Hepatocyte (in vitro differentiated cells): ENCODE data around the gene GAA. TPM values are rescaled to one million over a fixed set of nuclear protein-coding genes. Genes with fewer than 3 reads are reported as not detected.

ENCODE experiments used
- DNase-seq: peaks from one replicate; pipeline ENCODE4 v3.0.0-alpha.2; 2016; ENCODE audit warnings: low spot score
- H2AFZ ChIP-seq: fragments of 200-600 bp; sonication (generic); 2 replicates; pipeline ENCODE4 v1.6.0; 2016; ENCODE audit warnings: antibody characterized with exemption, mild to moderate bottlenecking
- H3K27ac ChIP-seq: fragments of 200-600 bp; sonication (generic); 2 replicates; pipeline ENCODE4 v1.5.1; 2016; ENCODE audit warnings: mild to moderate bottlenecking
- H3K27me3 ChIP-seq: fragments of 200-600 bp; sonication (generic); 2 replicates; pipeline ENCODE4 v1.6.1; 2016
- H3K36me3 ChIP-seq: fragments of 200-600 bp; sonication (generic); replicated peaks from 2 replicates; pipeline ENCODE4 v1.5.1; 2016; ENCODE audit warnings: low read depth; ENCODE audit not compliant: insufficient read depth
- H3K4me1 ChIP-seq: fragments of 200-600 bp; sonication (generic); 2 replicates; pipeline ENCODE4 v1.5.1; 2016; ENCODE audit warnings: mild to moderate bottlenecking, moderate library complexity; ENCODE audit not compliant: insufficient read depth
- H3K4me2 ChIP-seq: fragments of 200-600 bp; sonication (generic); 2 replicates; pipeline ENCODE4 v1.6.0; 2016
- H3K4me3 ChIP-seq: fragments of 200-600 bp; sonication (generic); 2 replicates; pipeline ENCODE4 v1.5.1; 2016; ENCODE audit warnings: mild to moderate bottlenecking
- H3K79me2 ChIP-seq: fragments of 200-600 bp; sonication (generic); 2 replicates; pipeline ENCODE4 v1.6.0; 2017; ENCODE audit warnings: mild to moderate bottlenecking
- H3K9me2 ChIP-seq: fragments of 200-600 bp; sonication (generic); replicated peaks from 2 replicates; pipeline ENCODE4 v1.6.0; 2017; ENCODE audit warnings: mild to moderate bottlenecking; ENCODE audit not compliant: insufficient read depth
- H3K9me3 ChIP-seq: fragments of 200-600 bp; sonication (generic); 2 replicates; pipeline ENCODE4 v1.5.1; 2016; ENCODE audit warnings: low read depth, mild to moderate bottlenecking
- H4K20me1 ChIP-seq: fragments of 200-600 bp; sonication (generic); 2 replicates; pipeline ENCODE4 v1.6.0; 2016; ENCODE audit warnings: mild to moderate bottlenecking; ENCODE audit not compliant: insufficient read depth, poor library complexity, severe bottlenecking
- EZH2 ChIP-seq: fragments of 200-600 bp; sonication (generic); IDR thresholded peaks from 2 replicates; pipeline ENCODE4 v1.6.1; 2016; ENCODE audit warnings: antibody characterized with exemption, mild to moderate bottlenecking, borderline replicate concordance
- EZH2phosphoT487 ChIP-seq: fragments of 200-600 bp; sonication (generic); IDR thresholded peaks from one replicate; pipeline ENCODE4 v1.6.1; 2018; ENCODE audit warnings: antibody characterized with exemption, mild to moderate bottlenecking, low read depth, moderate library complexity; ENCODE audit not compliant: unreplicated experiment, severe bottlenecking
- WGBS: methylation state at CpG from one replicate; pipeline ENCODE4 v1.1.6; 2016; ENCODE audit warnings: low lambda C conversion rate; ENCODE audit errors: missing lambda C conversion rate; 5-methylcytosine and 5-hydroxymethylcytosine counted together
- polyA plus RNA-seq: library from polyadenylated mRNA; unstranded; fragments of >200 nt; fragmentation: Nextera tagmentation; extraction: Ambion mirVana; gene quantifications from 2 replicates; pipeline ENCODE4 v1.2.1, GENCODE V29; 2016
- total RNA-seq: library from RNA; depleted of rRNA; stranded (reverse); fragments of >200 nt; gene quantifications from 2 replicates; pipeline ENCODE4 v1.2.3, GENCODE V29; 2014
- TF ChIP-seq, protein P1 (sequence below): fragments of 200-600 bp; sonication (generic); IDR thresholded peaks from 2 replicates; pipeline ENCODE4 v1.5.1; 2016; ENCODE audit warnings: antibody characterized with exemption, mild to moderate bottlenecking; ENCODE audit not compliant: poor library complexity

The GAA gene
- total and polyA plus RNA-seq, 2 experiments from 2014 or later, result 37.1 to 43.1 TPM

DNA sequence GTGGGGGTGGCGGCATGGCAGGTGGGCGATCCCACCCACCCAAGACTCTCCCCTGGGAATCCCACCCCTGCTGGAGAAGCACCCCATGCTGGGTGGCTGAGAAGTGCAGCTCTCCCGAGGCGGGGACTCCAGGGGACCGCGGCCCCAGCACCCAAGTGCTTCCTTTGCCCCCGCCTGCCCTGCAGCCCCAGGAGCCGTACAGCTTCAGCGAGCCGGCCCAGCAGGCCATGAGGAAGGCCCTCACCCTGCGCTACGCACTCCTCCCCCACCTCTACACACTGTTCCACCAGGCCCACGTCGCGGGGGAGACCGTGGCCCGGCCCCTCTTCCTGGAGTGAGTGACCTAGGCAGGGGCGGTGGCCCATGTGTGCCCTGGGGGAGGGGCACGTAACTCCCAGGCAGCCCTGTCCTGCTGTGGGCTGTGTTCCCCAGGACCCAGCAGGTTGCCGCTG lies 11.7 kb downstream of the GAA start:
- no peak overlapping the region for H3K4me2 ChIP-seq
- no peaks in the 10 kb centered on the region for H3K79me2 ChIP-seq
- H3K9me3 ChIP-seq, result no peaks in the 10 kb centered on the region
- WGBS, result 81% methylated on average over 20 of the region's 20 CpGs
- no peaks in the 10 kb centered on the region for H3K9me2 ChIP-seq
- H3K27ac ChIP-seq, result no peak overlapping the region
- H3K4me1 ChIP-seq, result no peaks in the 10 kb centered on the region
- TF ChIP-seq EZH2phosphoT487 (no peak), EZH2 (no peak)
- TF ChIP-seq, protein P1, sequence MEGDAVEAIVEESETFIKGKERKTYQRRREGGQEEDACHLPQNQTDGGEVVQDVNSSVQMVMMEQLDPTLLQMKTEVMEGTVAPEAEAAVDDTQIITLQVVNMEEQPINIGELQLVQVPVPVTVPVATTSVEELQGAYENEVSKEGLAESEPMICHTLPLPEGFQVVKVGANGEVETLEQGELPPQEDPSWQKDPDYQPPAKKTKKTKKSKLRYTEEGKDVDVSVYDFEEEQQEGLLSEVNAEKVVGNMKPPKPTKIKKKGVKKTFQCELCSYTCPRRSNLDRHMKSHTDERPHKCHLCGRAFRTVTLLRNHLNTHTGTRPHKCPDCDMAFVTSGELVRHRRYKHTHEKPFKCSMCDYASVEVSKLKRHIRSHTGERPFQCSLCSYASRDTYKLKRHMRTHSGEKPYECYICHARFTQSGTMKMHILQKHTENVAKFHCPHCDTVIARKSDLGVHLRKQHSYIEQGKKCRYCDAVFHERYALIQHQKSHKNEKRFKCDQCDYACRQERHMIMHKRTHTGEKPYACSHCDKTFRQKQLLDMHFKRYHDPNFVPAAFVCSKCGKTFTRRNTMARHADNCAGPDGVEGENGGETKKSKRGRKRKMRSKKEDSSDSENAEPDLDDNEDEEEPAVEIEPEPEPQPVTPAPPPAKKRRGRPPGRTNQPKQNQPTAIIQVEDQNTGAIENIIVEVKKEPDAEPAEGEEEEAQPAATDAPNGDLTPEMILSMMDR, result no peak
- no peaks in the 10 kb centered on the region for H3K27me3 ChIP-seq
- no peak overlapping the region for H2AFZ ChIP-seq
- H3K4me3 ChIP-seq, result no peak overlapping the region
- H3K36me3 ChIP-seq, result no peaks in the 10 kb centered on the region
- no peak for DNase-seq
- H4K20me1 ChIP-seq, result no peaks in the 10 kb centered on the region

DNA sequence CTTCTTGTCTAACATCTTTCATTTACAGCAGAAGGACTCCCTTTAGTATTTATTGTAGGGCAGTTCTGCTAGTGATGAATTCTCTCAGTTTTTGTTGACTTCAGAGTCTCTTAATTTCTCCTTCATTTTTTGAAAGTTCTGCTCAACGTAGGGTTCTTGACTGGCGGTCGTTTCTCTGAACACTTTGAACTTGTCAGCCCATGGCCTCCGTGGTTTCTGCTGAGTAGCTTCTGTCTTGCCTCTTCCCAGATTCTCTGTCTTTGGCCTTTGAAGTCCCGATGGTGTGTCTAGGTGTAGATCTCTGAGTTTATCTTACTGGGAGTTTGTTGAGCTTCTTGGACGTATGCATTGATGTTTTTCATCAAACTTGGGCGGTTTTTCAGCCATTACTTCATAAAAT lies 13.4 kb downstream of the GAA start:
- no peak for DNase-seq
- H3K9me2 ChIP-seq, result no peaks in the 10 kb centered on the region
- no peaks in the 10 kb centered on the region for H3K9me3 ChIP-seq
- no peaks in the 10 kb centered on the region for H4K20me1 ChIP-seq
- no peaks in the 10 kb centered on the region for H3K79me2 ChIP-seq
- no peak overlapping the region for H3K4me2 ChIP-seq
- H2AFZ ChIP-seq, result no peak overlapping the region
- TF ChIP-seq, protein P1, result no peak
- TF ChIP-seq EZH2 (no peak), EZH2phosphoT487 (no peak)
- H3K27ac ChIP-seq, result no peak overlapping the region
- no peaks in the 10 kb centered on the region for H3K36me3 ChIP-seq
- no peak overlapping the region for H3K4me3 ChIP-seq
- H3K4me1 ChIP-seq, result no peaks in the 10 kb centered on the region
- WGBS, result 70% methylated on average over 7 of the region's 7 CpGs
- H3K27me3 ChIP-seq, result no peaks in the 10 kb centered on the region

DNA sequence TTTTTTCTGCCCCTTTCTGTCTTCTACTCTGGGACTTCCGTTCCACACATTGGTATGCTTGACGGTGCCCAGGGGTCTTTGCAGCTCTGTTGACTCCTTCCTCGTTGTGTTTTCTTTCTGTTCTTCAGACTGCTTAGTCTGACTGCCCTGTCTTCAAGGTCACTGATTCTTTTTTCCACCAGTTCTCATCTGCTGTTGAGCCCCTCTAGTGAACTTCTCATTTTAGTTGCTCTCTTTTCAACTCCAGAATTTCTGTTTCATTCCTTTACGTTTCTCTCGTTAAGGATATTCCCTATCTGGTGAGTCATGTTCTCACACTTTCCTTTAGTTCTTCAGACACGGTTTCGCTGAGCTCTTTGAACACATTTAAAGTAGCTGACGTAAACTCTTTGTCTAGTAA lies 13.8 kb downstream of the GAA start:
- no peak for DNase-seq
- no peaks in the 10 kb centered on the region for H3K9me2 ChIP-seq
- H3K4me2 ChIP-seq, result no peak overlapping the region
- H3K4me1 ChIP-seq, result no peaks in the 10 kb centered on the region
- H4K20me1 ChIP-seq, result no peaks in the 10 kb centered on the region
- no peaks in the 10 kb centered on the region for H3K9me3 ChIP-seq
- H3K27me3 ChIP-seq, result no peaks in the 10 kb centered on the region
- no peak overlapping the region for H2AFZ ChIP-seq
- no peaks in the 10 kb centered on the region for H3K36me3 ChIP-seq
- TF ChIP-seq, protein P1, result no peak
- no peak for TF ChIP-seq EZH2
- TF ChIP-seq EZH2phosphoT487, result no peak
- 87% methylated on average over 8 of the region's 8 CpGs for WGBS
- no peaks in the 10 kb centered on the region for H3K79me2 ChIP-seq
- H3K27ac ChIP-seq, result no peak overlapping the region
- H3K4me3 ChIP-seq, result no peak overlapping the region
